ENCODE measurements around the gene EDARADD. TPM values are rescaled to one million over a fixed set of nuclear protein-coding genes. Genes with fewer than 3 reads are reported as not detected.
"Not testable (repeated sequence)": the region's sequence is repeated elsewhere in the genome, so short reads cannot be mapped to it uniquely, and the experiment has no call there.

The EDARADD gene
- total RNA-seq, 1 experiment from 2014 or later, result 3.8 TPM

- DNase-seq, result no peak
- Histone ChIP-seq H3K4me1 (no peaks in the 10 kb centered on the region), H3K9me3 (replicated peaks) (no peaks in the 10 kb centered on the region), H3K4me3 (no peak overlapping the region), H3K27ac (no peak overlapping the region), H3K27me3 (no peaks in the 10 kb centered on the region), H3K36me3 (no peaks in the 10 kb centered on the region)
Observed at GRCh38 chr1:236440373-236440772, 46.3 kb downstream of the EDARADD start.

GRCh38 chr1:236450779-236451178 lies 56.7 kb downstream of the EDARADD start:
- H3K9me3 ChIP-seq (replicated peaks), result no peaks in the 10 kb centered on the region
- DNase-seq, result no peak
- H3K36me3 ChIP-seq, result no peaks in the 10 kb centered on the region
- no peaks in the 10 kb centered on the region for H3K27me3 ChIP-seq
- no peak overlapping the region for H3K4me3 ChIP-seq
- H3K4me1 ChIP-seq, result no peaks in the 10 kb centered on the region
- H3K27ac ChIP-seq, result no peak overlapping the region

- Histone ChIP-seq H3K36me3 (no peaks in the 10 kb centered on the region), H3K27ac (no peak overlapping the region), H3K27me3 (no peaks in the 10 kb centered on the region), H3K9me3 (replicated peaks) (no peaks in the 10 kb centered on the region), H3K4me1 (no peaks in the 10 kb centered on the region), H3K4me3 (no peak overlapping the region)
- DNase-seq, result peak; percentile 13 to 42
Observed at GRCh38 chr1:236451796-236452373, 57.8 kb downstream of the EDARADD start.

GRCh38 chr1:236455243-236455642 lies 61.2 kb downstream of the EDARADD start:
- no peak overlapping the region for H3K4me3 ChIP-seq
- no peaks in the 10 kb centered on the region for H3K9me3 ChIP-seq (replicated peaks)
- H3K36me3 ChIP-seq, result no peaks in the 10 kb centered on the region
- no peaks in the 10 kb centered on the region for H3K27me3 ChIP-seq
- H3K27ac ChIP-seq, result no peak overlapping the region
- no peak for DNase-seq
- no peaks in the 10 kb centered on the region for H3K4me1 ChIP-seq

GRCh38 chr1:236457775-236458174 lies 63.7 kb downstream of the EDARADD start:
- no peak overlapping the region for H3K4me3 ChIP-seq
- H3K36me3 ChIP-seq, result no peaks in the 10 kb centered on the region
- H3K4me1 ChIP-seq, result no peaks in the 10 kb centered on the region
- no peak for DNase-seq
- no peak overlapping the region for H3K27ac ChIP-seq
- no peaks in the 10 kb centered on the region for H3K27me3 ChIP-seq
- H3K9me3 ChIP-seq (replicated peaks), result no peaks in the 10 kb centered on the region

- no peaks in the 10 kb centered on the region for H3K9me3 ChIP-seq (replicated peaks)
- H3K4me1 ChIP-seq, result no peaks in the 10 kb centered on the region
- H3K36me3 ChIP-seq, result no peaks in the 10 kb centered on the region
- H3K27me3 ChIP-seq, result no peaks in the 10 kb centered on the region
- peak; percentile 56 to 83 for DNase-seq
- peak overlapping the region; percentile 48 for H3K4me3 ChIP-seq
- peak overlapping the region; percentile 59 for H3K27ac ChIP-seq
Observed at GRCh38 chr1:236458996-236459395, 64.9 kb downstream of the EDARADD start.

GRCh38 chr1:236460103-236460502 lies 66.0 kb downstream of the EDARADD start:
- no peak overlapping the region for H3K4me3 ChIP-seq
- H3K9me3 ChIP-seq (replicated peaks), result no peaks in the 10 kb centered on the region
- no peaks in the 10 kb centered on the region for H3K36me3 ChIP-seq
- no peak overlapping the region for H3K27ac ChIP-seq
- H3K27me3 ChIP-seq, result no peaks in the 10 kb centered on the region
- H3K4me1 ChIP-seq, result no peaks in the 10 kb centered on the region
- no peak for DNase-seq

- H3K4me1 ChIP-seq; H3K9me3 ChIP-seq (replicated peaks); H3K4me3 ChIP-seq; H3K27me3 ChIP-seq; H3K27ac ChIP-seq; DNase-seq; H3K36me3 ChIP-seq: not testable (repeated sequence)
Observed at GRCh38 chr1:236464197-236464596, 70.1 kb downstream of the EDARADD start.

GRCh38 chr1:236465231-236465958 lies 71.3 kb downstream of the EDARADD start:
- H3K4me1 ChIP-seq, result no peaks in the 10 kb centered on the region
- H3K4me3 ChIP-seq, result no peak overlapping the region
- no peak overlapping the region for H3K27ac ChIP-seq
- no peaks in the 10 kb centered on the region for H3K36me3 ChIP-seq
- DNase-seq, result no peak
- no peaks in the 10 kb centered on the region for H3K27me3 ChIP-seq
- H3K9me3 ChIP-seq (replicated peaks), result no peaks in the 10 kb centered on the region

GRCh38 chr1:236465959-236466303 lies 71.8 kb downstream of the EDARADD start:
- no peaks in the 10 kb centered on the region for H3K36me3 ChIP-seq

GRCh38 chr1:236467327-236467641 lies 73.2 kb downstream of the EDARADD start:
- Histone ChIP-seq H3K27me3 (no peaks in the 10 kb centered on the region), H3K36me3 (no peaks in the 10 kb centered on the region), H3K9me3 (replicated peaks) (no peaks in the 10 kb centered on the region), H3K4me1 (peaks cover 4% of the 10 kb centered on the region; the same call in 1 of the 2 replicates), H3K4me3 (no peak overlapping the region), H3K27ac (no peak overlapping the region)
- no peak for DNase-seq

More at GRCh38 chr1:236465959-236466303, 71.8 kb downstream of the EDARADD start:
- no peak for DNase-seq
- no peaks in the 10 kb centered on the region for H3K4me1 ChIP-seq
- H3K4me3 ChIP-seq, result no peak overlapping the region
- no peak overlapping the region for H3K27ac ChIP-seq
- H3K9me3 ChIP-seq (replicated peaks), result no peaks in the 10 kb centered on the region
- no peaks in the 10 kb centered on the region for H3K27me3 ChIP-seq

- no peaks in the 10 kb centered on the region for H3K36me3 ChIP-seq
- no peak overlapping the region for H3K4me3 ChIP-seq
- no peaks in the 10 kb centered on the region for H3K27me3 ChIP-seq
- peaks cover 4% of the 10 kb centered on the region; the same call in 1 of the 2 replicates for H3K4me1 ChIP-seq
- H3K9me3 ChIP-seq (replicated peaks), result no peaks in the 10 kb centered on the region
- no peak for DNase-seq
- no peak overlapping the region for H3K27ac ChIP-seq
Observed at GRCh38 chr1:236468625-236469024, 74.5 kb downstream of the EDARADD start.

- no peak overlapping the region for H3K27ac ChIP-seq
- H3K9me3 ChIP-seq (replicated peaks), result no peaks in the 10 kb centered on the region
- no peak for DNase-seq
- H3K27me3 ChIP-seq, result no peaks in the 10 kb centered on the region
- peaks cover 4% of the 10 kb centered on the region; the same call in 1 of the 2 replicates for H3K4me1 ChIP-seq
- H3K4me3 ChIP-seq, result no peak overlapping the region
- no peaks in the 10 kb centered on the region for H3K36me3 ChIP-seq
Observed at GRCh38 chr1:236469466-236469865, 75.4 kb downstream of the EDARADD start.

GRCh38 chr1:236471096-236471495 lies 77.0 kb downstream of the EDARADD start:
- H3K27me3 ChIP-seq, result no peaks in the 10 kb centered on the region
- H3K4me3 ChIP-seq, result no peak overlapping the region
- H3K27ac ChIP-seq, result no peak overlapping the region
- H3K9me3 ChIP-seq (replicated peaks), result no peaks in the 10 kb centered on the region
- no peaks in the 10 kb centered on the region for H3K36me3 ChIP-seq
- DNase-seq, result no peak
- peaks cover 4% of the 10 kb centered on the region; the same call in 1 of the 2 replicates for H3K4me1 ChIP-seq

GRCh38 chr1:236471653-236472052 lies 77.6 kb downstream of the EDARADD start:
- no peak for DNase-seq
- Histone ChIP-seq H3K36me3 (no peaks in the 10 kb centered on the region), H3K27me3 (no peaks in the 10 kb centered on the region), H3K27ac (no peak overlapping the region), H3K4me3 (no peak overlapping the region), H3K4me1 (peaks cover 4% of the 10 kb centered on the region; the same call in 1 of the 2 replicates), H3K9me3 (replicated peaks) (no peaks in the 10 kb centered on the region)
